Activated CD4-positive, CD25-positive, alpha-beta regulatory T cell (primary cell): Measurements from ENCODE around the gene MEP1A.
"Not testable (repeated sequence)": the region's sequence is repeated elsewhere in the genome, so short reads cannot be mapped to it uniquely, and the experiment has no call there.

Experiments
- DNase-seq, 4 experiments: peaks; one replicate each; lab custom pipeline; 2025; lab: John Stamatoyannopoulos, UW

Gene MEP1A, protein sequence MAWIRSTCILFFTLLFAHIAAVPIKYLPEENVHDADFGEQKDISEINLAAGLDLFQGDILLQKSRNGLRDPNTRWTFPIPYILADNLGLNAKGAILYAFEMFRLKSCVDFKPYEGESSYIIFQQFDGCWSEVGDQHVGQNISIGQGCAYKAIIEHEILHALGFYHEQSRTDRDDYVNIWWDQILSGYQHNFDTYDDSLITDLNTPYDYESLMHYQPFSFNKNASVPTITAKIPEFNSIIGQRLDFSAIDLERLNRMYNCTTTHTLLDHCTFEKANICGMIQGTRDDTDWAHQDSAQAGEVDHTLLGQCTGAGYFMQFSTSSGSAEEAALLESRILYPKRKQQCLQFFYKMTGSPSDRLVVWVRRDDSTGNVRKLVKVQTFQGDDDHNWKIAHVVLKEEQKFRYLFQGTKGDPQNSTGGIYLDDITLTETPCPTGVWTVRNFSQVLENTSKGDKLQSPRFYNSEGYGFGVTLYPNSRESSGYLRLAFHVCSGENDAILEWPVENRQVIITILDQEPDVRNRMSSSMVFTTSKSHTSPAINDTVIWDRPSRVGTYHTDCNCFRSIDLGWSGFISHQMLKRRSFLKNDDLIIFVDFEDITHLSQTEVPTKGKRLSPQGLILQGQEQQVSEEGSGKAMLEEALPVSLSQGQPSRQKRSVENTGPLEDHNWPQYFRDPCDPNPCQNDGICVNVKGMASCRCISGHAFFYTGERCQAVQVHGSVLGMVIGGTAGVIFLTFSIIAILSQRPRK

DNA sequence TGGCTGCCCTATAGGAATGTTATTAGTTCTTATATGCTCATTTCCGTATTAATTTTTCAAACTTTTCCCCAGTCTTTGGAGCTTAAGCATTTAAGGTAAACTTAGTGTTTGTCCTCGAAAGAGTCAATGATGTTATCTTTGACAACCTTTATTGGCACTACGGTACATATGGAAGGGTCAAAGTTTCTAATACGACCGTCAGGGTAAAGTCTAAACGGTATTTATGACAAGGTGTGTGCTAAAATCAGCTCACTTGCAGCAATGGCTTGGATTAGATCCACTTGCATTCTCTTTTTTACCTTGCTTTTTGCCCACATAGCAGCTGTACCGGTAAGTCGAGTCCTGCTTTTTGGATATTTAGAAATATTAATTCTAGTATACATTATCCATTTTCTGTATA, at the start of gene MEP1A:
Gene MEP1A, plus strand, starts transcription at position 252 of the 400 bp plus-strand sequence. Its CDS starts 10 bp downstream, at position 262.
- DNase-seq: no peak

DNA sequence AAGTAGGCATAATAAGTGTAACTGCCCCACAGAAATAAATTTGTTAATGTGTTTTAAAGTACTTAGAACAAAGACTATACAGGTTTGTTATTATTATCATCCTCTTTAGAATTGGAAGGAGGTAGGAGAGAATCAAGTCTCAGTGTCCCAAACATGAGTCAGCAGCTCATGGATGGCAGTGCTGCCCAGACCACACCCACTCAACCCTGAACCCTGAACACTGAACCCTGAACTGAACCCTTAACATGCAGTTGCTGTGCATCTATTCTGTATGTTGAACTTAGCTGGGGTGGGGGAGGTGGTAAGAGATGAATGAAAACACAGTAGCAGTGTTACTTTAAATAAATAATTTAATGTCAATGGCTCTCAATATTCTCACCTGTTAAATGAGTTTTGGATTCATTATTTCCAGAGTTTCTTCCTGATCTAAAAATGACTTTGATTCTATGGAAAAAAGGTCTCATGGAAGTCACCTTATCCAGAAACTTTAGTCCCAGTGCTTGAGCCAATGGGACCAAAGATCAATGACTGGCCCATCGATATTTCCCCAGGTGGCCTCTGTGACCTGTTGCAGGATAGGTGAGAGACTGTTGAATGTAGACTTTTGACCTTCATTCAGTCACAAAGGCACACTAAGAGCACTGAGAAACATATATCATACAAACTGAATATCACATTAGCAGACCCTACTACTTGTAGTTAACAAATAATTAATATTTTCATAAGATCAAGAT, 49.6 kb upstream of the MEP1A start:
- DNase-seq: no peak

DNA sequence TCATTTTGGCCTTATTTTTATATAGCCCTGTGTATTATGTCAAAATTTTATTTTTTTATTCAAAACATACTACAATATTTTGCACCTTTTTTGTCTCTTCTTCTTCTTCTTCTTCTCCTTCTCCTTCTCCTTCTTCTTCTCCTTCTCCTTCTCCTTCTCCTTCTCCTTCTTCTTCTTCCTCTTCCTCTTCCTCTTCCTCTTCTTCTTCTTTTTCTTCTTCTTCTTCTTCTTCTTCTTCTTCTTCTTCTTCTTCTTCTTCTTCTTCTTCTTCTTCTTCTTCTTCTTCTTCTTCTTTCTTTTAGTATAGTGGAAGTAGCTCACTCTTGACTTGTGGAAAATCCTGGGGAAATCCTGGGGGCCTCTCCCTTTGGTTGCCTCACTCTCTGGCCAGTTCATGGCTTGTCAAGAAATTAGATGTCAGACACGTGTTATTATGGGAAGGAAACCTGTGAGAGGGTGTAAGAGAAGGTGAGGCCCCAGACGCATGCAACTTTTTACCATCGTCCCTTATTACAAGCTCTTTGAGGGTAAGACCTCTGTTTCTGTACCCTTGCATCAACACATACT, 48.9 kb upstream of the MEP1A start:
- DNase-seq: not testable (repeated sequence)

DNA sequence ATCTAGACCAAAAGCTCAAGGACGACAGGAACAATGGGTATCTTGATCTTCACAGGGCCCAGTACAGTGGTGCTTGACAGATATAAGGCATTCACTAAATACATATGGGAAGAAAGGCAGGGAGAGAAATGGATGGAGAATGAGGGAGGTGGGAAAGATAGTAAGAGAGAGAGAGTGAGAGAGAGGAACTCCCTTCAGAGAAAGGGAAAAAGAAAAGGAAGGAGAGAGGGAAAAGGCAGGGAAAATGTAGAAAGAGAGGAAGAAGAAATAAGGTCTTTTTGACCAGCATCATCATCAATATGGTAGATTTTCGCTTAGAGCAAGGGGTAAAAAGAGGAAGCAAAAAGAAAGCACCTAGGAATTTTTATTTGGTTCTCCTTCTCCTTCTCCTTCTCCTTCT, 47.2 kb upstream of the MEP1A start:
- DNase-seq: no peak

DNA sequence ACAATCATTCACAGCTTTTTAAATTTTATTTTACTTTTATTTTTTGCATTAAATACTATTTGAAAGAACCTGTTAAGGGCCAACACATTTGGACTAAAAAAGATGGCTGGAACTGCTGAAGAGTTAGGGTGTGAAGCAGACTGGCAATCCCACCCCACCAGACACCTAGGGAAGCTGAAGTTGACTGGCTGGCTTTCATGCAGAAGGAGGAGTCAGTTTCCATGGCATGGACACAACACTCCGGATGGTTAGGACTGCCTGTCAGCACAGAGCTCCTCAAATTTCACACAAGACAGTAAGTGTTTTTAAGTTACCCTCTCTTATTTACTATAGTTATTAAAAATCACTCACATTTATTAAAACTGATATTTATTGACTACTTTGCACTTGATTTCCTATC, 46.5 kb upstream of the MEP1A start, which contains the start of gene ANKRD66:
Gene ANKRD66, plus strand, starts transcription at position 238 of the 400 bp plus-strand sequence. CDS start 5,016 bp downstream, outside the sequence.
- no peak for DNase-seq

DNA sequence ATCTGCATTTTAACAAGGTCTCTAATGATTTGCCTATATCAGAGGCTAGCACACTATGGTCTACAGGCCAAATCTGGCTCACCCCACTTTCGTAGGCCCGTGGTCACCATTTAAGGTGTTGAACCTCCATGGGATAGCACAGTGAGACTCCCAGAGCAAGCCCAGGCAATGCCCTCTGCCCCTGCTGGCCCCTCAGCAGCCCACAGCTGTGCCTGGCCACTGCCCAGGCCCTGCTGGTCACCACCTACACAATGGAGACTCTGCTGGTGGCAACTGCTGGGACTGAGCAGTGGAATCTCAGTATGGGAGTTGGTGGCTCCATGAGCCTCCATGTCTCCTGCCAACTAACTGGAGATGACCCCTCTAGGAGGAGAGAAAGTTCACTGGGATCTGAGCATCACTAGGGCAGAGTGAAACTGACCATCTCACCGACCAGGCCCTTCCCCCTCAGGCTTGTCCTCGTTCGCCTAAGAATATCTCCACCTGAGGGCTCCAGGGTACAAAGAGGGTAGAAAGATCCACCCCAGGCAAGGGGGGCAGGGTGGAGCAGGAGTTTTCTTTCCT, 44.2 kb upstream of the MEP1A start:
- DNase-seq: no peak

DNA sequence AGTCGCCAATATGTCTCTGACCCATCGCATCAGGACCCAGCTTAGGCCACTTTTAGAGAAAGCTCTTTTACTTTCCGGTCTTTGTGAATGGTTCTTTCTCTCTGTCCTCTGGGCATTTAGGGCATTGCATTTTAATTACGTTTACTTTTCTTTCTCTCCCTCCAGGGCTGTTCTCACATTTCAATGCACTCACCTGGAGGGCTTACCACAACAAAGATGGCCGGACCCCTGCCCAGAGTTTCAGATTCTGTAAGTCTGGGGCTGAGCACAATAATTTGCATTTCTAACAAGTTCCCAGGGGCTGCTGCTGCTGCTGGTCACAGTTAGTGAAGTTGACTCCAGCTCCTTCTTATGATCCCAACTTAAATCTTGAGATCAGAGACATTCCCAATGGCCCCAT, 43.5 kb upstream of the MEP1A start:
- no peak for DNase-seq

GRCh38 chr6:46751658-46752057, 41.5 kb upstream of the MEP1A start:
- no peak for DNase-seq

DNA sequence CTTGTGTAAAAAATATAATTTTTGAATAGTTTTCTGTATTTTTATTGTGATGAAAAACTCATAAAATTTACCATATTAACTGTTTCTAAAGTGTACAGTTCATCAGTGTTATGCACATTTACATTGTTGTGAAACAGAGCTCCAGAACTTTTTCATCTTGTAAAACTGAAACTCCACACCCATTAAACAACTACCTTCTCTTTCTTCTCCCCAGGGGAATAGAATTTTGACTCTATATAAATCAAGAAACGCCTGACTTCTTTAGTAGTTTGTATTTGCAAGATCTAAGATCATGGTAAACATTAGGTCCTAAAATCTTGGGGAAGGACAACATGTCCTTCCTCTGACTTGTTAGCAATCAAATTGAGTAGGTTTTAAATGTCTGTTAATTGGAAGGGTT, 37.3 kb upstream of the MEP1A start:
- no peak for DNase-seq

- no peak for DNase-seq
These were observed 36.5 kb upstream of the MEP1A start for GRCh38 chr6:46756469-46757213.

- DNase-seq: no peak
These were observed 36.0 kb upstream of the MEP1A start for GRCh38 chr6:46757214-46757596.

DNA sequence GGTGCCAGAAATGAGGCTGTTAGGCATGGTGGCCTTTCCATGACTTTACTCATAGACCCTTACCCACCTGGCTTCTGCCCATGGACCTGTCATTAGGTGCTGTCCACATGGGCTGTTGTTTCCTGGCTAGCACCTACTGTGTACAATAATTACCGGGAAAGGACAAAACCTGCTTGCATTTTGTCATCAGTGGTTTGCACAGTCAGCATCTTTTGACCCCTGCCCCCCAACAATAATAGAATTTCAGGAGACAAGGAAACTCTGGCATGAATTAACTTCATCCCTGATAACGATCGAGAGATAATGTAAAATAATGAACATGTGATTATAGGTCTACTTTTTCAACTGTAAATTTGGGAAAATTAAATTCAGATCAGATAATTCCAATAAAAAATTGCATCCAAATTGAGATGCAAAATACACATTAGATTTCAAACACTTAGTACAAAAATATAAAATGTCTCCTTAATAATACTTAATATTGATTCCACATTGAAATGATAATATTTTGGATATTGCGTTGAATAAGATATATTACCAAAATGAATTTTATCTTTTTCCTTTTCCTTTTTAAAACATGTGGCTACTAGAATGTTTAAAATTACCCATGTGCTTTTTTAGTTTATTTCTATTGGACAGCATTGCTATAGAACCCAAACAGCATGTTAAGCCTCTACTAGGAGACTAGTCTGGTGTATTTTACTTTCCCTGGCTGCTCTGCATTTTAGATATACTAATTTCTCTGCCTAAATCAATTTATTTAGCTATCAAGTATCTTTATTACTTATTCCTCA, 34.0 kb upstream of the MEP1A start:
- no peak for DNase-seq

GRCh38 chr6:46760925-46761324, 32.3 kb upstream of the MEP1A start:
- no peak for DNase-seq

GRCh38 chr6:46763466-46763865, 29.7 kb upstream of the MEP1A start:
- no peak for DNase-seq

DNA sequence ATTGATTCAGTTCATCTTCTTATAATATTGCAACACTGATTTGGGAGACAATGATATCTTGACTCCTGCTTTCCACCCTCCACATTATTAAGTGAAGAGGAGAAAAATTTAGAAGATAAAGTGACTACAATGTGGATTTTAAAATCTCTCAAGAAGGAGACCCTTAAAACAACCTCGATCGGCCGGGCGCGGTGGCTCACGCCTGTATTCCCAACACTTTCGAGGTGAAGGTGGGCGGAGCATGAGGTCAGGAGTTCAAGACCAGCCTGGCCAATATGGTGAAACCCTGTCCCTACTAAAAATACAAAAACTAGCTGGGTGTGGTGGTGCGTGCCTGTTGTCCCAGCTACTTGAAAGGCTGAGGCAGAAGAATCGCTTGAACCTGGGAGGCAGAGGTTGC, 28.9 kb upstream of the MEP1A start:
- DNase-seq: not testable (repeated sequence)

DNA sequence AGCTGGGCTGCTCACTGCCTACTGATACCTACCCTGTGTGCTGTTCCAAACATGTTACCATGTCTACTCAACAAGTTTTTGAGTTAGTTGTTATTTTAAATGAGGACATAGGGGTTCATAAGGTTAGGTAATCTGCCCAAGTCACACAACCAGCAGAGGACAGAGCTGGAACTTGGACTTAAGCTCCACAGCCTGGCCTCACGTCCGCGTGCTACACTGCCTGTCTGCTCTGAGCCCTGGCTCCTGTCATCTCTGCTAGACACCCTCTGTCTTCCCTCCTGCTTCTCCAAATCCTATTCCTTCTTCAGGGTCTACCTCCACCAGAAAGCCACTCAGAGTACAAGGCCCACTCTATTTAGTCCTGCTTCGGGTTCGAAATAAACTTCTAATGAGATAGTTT, 28.2 kb upstream of the MEP1A start:
- DNase-seq: no peak

DNA sequence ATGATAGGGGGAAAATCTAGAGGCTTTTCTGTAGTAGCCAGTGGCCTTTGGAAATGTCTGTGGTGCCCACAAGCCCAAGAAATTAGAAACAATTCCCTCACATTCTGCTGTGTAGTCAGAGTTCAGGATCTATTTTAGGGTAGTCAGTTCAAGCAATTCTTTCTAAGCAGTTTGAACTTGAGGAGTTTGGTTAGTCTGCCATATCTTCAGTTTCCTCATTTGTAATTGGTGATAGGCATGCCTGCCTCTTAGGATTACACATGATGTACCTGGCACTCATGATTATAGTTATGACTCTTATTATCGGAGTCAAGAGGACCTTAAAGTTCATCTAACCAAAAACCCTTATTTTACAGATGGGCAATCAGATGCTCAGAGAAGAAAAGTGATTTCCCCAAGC, 21.2 kb upstream of the MEP1A start:
- DNase-seq: no peak

DNA sequence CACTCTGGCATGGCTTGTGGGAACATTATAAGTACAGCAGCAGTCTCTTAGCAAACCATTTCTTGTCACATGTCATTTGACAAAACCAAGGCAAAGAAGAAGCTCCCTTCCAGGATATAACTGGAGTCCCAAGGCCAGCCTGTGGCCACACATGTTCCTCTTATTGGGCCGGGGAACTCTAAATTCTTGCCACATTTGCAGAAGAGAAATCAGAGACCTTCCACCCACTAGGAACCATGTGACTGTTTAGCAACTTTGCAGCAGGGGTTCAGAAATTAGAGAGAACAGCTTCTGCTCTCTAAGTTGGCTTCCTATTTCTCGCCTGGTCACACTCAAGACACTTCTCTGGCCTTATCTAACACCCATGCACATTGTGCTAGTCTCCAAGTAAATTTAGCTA, 20.4 kb upstream of the MEP1A start:
- no peak for DNase-seq

GRCh38 chr6:46773201-46773855, 19.9 kb upstream of the MEP1A start:
- no peak for DNase-seq

DNA sequence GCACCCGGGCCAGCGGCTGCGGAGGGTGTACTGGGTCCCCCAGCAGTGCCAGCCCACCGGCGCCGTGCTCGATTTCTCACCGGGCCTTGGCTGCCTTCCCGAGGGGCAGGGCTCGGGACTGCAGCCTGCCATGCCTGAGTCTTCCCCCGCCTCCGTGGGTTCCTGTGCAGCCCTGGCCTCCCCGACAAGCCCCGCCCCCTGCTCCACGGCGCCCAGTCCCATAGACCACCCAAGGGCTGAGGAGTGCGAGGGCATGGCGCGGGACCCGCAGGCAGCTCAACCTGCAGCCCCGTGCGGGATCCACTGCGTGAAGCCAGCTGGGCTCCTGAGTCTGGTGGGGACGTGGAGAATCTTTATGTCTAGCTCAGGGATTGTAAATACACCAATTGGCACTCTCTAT, 18.5 kb upstream of the MEP1A start:
- DNase-seq: not testable (repeated sequence)
